Effector memory CD4-positive, alpha-beta T cell (primary cell): ENCODE measurements around the gene SMTNL1.

ENCODE experiments used
- DNase-seq, 3 donors: peaks; one replicate each; pipeline ENCODE4 v3.0.0-alpha.2; 2020
- H3K27ac ChIP-seq: 2 replicates; pipeline ENCODE4 v1.7.0; 2013; ENCODE audit warnings: mild to moderate bottlenecking, low read length, moderate library complexity; ENCODE audit not compliant: insufficient read depth, poor library complexity, severe bottlenecking
- H3K27me3 ChIP-seq: replicated peaks from 2 replicates; pipeline ENCODE4 v1.7.0; 2013; ENCODE audit warnings: mild to moderate bottlenecking, low read length; ENCODE audit not compliant: insufficient read depth, control insufficient read depth, poor library complexity, severe bottlenecking
- H3K36me3 ChIP-seq: 2 replicates; pipeline ENCODE4 v1.7.0; 2013; ENCODE audit warnings: mild to moderate bottlenecking, low read length, moderate library complexity; ENCODE audit not compliant: control insufficient read depth, insufficient read depth
- H3K4me1 ChIP-seq: 2 replicates; pipeline ENCODE4 v1.7.0; 2013; ENCODE audit warnings: low read length, mild to moderate bottlenecking; ENCODE audit not compliant: control insufficient read depth, insufficient read depth, poor library complexity, severe bottlenecking
- H3K4me3 ChIP-seq: 2 replicates; pipeline ENCODE4 v1.7.0; 2013; ENCODE audit warnings: low read length, low read depth, mild to moderate bottlenecking; ENCODE audit not compliant: insufficient read depth, poor library complexity, severe bottlenecking
- H3K9me3 ChIP-seq: 2 replicates; pipeline ENCODE4 v1.7.0; 2013; ENCODE audit warnings: mild to moderate bottlenecking, low read length, moderate library complexity; ENCODE audit not compliant: control insufficient read depth

The SMTNL1 gene

GRCh38 chr11:57586711-57587245, 49.4 kb downstream of the SMTNL1 start:
- no peaks in the 10 kb centered on the region for H3K36me3 ChIP-seq

GRCh38 chr11:57588046-57588710, 50.8 kb downstream of the SMTNL1 start:
- H3K36me3 ChIP-seq = no peaks in the 10 kb centered on the region
- no peaks in the 10 kb centered on the region for H3K9me3 ChIP-seq
- H3K4me3 ChIP-seq = no peak overlapping the region
- H3K27ac ChIP-seq = no peak overlapping the region
- H3K27me3 ChIP-seq = peaks cover 3% of the 10 kb centered on the region
- H3K4me1 ChIP-seq = no peaks in the 10 kb centered on the region
- no peak for DNase-seq

More at GRCh38 chr11:57586711-57587245, 49.4 kb downstream of the SMTNL1 start:
- Histone ChIP-seq H3K27me3 (peaks cover 3% of the 10 kb centered on the region), H3K27ac (no peak overlapping the region), H3K4me3 (no peak overlapping the region), H3K9me3 (no peaks in the 10 kb centered on the region), H3K4me1 (no peaks in the 10 kb centered on the region)
- DNase-seq = no peak

DNA sequence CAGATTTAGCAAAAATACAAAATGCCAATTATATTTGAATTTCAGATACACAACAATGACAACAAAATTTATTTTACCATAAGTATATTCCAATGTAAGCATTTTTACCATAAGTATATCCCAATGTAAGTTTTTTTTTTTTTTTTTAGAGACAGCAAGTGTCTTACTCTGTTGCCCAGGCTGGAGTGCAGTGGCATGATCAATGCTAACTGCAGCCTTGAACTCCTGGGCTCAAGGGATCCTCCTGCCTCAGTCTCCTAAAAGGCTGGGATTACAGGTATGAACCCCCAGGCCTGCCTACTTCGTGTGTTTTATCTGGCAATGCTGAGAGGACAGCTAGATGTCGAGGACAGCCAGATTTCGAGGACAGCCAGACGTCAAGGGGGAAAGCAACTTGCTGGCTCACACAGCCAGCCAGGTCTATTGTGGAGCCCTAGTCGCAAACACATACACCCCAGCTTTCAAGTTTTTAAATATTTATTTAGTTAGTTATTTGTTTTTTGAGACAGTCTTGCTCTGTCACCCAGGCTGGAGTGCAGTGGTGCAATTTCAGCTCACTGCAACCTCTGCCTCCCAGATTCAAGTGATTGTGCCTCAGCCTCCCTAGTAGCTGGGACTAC, 59.0 kb downstream of the SMTNL1 start:
- H3K9me3 ChIP-seq = no peaks in the 10 kb centered on the region
- no peaks in the 10 kb centered on the region for H3K4me1 ChIP-seq
- no peaks in the 10 kb centered on the region for H3K36me3 ChIP-seq
- H3K27me3 ChIP-seq = peaks cover 8% of the 10 kb centered on the region
- DNase-seq = no peak
- no peak overlapping the region for H3K4me3 ChIP-seq
- H3K27ac ChIP-seq = no peak overlapping the region

DNA sequence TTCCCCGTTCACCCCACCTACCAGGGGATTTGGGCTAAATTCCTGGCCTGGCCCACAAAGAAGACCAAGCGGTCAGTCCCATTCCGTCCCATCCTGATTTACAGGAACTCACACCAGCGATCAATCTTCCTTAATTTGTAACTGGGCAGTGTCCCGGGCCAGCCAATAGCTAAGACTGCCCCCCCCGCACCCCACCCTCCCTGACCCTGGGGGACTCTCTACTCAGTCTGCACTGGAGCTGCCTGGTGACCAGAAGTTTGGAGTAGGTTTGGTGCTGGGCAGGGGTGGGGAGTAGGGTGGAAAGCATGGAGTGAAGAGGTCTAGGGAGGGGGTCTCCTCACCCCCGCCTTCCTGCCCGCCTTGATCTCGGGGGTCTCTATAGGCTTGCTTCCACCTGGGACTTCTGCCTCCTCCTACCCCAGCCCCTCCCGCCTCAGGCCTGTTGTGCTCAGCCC, 60.1 kb downstream of the SMTNL1 start, which contains the start of gene SERPING1:
SERPING1 (plus strand) TSS at position 225 of the 455 bp plus-strand sequence. CDS start 586 bp downstream, outside the sequence.
- no peak for DNase-seq
- no peaks in the 10 kb centered on the region for H3K4me1 ChIP-seq
- H3K4me3 ChIP-seq = no peak within 1 kb of the TSS
- no peak within 1 kb of the TSS for H3K27ac ChIP-seq
- no peaks in the 10 kb centered on the region for H3K9me3 ChIP-seq
- H3K36me3 ChIP-seq = no peaks in the 10 kb centered on the region
- peaks cover 8% of the 10 kb centered on the region for H3K27me3 ChIP-seq

GRCh38 chr11:57597916-57598830, 60.8 kb downstream of the SMTNL1 start:
- Histone ChIP-seq H3K36me3 (no peaks in the 10 kb centered on the region), H3K4me1 (no peaks in the 10 kb centered on the region), H3K4me3 (no peak overlapping the region), H3K27me3 (peaks cover 8% of the 10 kb centered on the region), H3K27ac (no peak overlapping the region), H3K9me3 (no peaks in the 10 kb centered on the region)
- no peak for DNase-seq

GRCh38 chr11:57598831-57599155, 61.4 kb downstream of the SMTNL1 start:
- Histone ChIP-seq H3K27me3 (peaks cover 8% of the 10 kb centered on the region), H3K9me3 (no peaks in the 10 kb centered on the region), H3K4me1 (no peaks in the 10 kb centered on the region), H3K4me3 (no peak overlapping the region), H3K36me3 (no peaks in the 10 kb centered on the region), H3K27ac (no peak overlapping the region)
- DNase-seq = no peak

DNA sequence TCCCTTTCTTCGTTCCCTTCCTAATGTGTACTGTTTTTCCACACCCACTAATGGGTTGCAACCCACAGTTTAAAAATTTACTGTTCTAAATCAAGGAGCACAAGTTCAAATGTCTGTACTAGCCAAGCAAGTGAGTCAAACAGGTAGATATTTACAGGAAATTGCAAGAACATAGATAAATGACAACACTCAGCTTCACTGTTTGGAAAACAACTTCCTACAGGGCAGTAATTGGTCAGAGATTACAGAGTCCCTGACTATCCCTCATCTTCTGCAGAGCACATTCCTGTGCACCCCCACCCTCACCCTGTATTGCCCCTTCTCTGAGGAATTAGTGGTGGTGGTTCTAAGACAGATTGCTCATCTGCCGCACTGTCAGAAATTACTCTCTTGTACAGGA, 62.0 kb downstream of the SMTNL1 start:
- peaks cover 8% of the 10 kb centered on the region for H3K27me3 ChIP-seq
- no peak overlapping the region for H3K4me3 ChIP-seq
- no peaks in the 10 kb centered on the region for H3K4me1 ChIP-seq
- H3K27ac ChIP-seq = no peak overlapping the region
- no peaks in the 10 kb centered on the region for H3K9me3 ChIP-seq
- no peak for DNase-seq
- no peaks in the 10 kb centered on the region for H3K36me3 ChIP-seq
